SK-N-SH treated with all-trans-retinoic acid at 6 μM for 48 hours (cell line): Measurements from ENCODE around the gene TEKT3.

Source experiments
- ATAC-seq: fragments of 200-7000 bp; cut with Tn5 transposase; 3 replicates; pipeline ENCODE4 v1.9.1; 2020; ENCODE audit warnings: mild to moderate bottlenecking, moderate library complexity
- ARNTL ChIP-seq: fragments of 450-650 bp; formaldehyde crosslinking; IDR thresholded peaks from 2 replicates; pipeline ENCODE4 v1.5.0; 2020; ENCODE audit warnings: low read depth, mild to moderate bottlenecking, moderate library complexity, borderline replicate concordance
- CSDC2 ChIP-seq: fragments of 250-450 bp; sonication (Bioruptor Pico); IDR thresholded peaks from 2 replicates; pipeline ENCODE4 v1.5.0; 2020; ENCODE audit warnings: mild to moderate bottlenecking, moderate library complexity
- ESRRG ChIP-seq: fragments of 250-450 bp; sonication (Bioruptor Pico); IDR thresholded peaks from 2 replicates; pipeline ENCODE4 v1.6.1; 2021; ENCODE audit warnings: mild to moderate bottlenecking
- GLIS3 ChIP-seq: fragments of 250-450 bp; sonication (Bioruptor Pico); IDR thresholded peaks from 2 replicates; pipeline ENCODE4 v1.5.0; 2020; ENCODE audit warnings: mild to moderate bottlenecking, moderate library complexity
- PATZ1 ChIP-seq: fragments of 250-450 bp; sonication (Bioruptor Pico); IDR thresholded peaks from 2 replicates; pipeline ENCODE4 v1.8.0; 2020; ENCODE audit warnings: mild to moderate bottlenecking, moderate library complexity, borderline replicate concordance
- POU6F1 ChIP-seq: fragments of 250-450 bp; sonication (Bioruptor Pico); IDR thresholded peaks from 2 replicates; pipeline ENCODE4 v1.8.0; 2021; ENCODE audit warnings: low read depth, mild to moderate bottlenecking, moderate library complexity, borderline replicate concordance
- PPARA ChIP-seq: fragments of 250-450 bp; sonication (Bioruptor Pico); IDR thresholded peaks from 2 replicates; pipeline ENCODE4 v1.5.0; 2020; ENCODE audit warnings: mild to moderate bottlenecking, borderline replicate concordance
- RARB ChIP-seq: fragments of 250-450 bp; sonication (Bioruptor Pico); IDR thresholded peaks from 2 replicates; pipeline ENCODE4 v1.8.0; 2021; ENCODE audit warnings: mild to moderate bottlenecking, moderate library complexity
- SNAI2 ChIP-seq: fragments of 250-450 bp; sonication (Bioruptor Pico); IDR thresholded peaks from 2 replicates; pipeline ENCODE4 v1.5.0; 2020; ENCODE audit warnings: mild to moderate bottlenecking, moderate library complexity
- TCF4 ChIP-seq: fragments of 250-450 bp; sonication (Bioruptor Pico); IDR thresholded peaks from 2 replicates; pipeline ENCODE4 v1.8.0; 2021; ENCODE audit warnings: mild to moderate bottlenecking, moderate library complexity, borderline replicate concordance
- TSHZ2 ChIP-seq: fragments of 250-450 bp; sonication (Bioruptor Pico); IDR thresholded peaks from 2 replicates; pipeline ENCODE4 v1.5.0; 2020; ENCODE audit warnings: mild to moderate bottlenecking, moderate library complexity
- ZC3H10 ChIP-seq: fragments of 250-450 bp; sonication (Bioruptor Pico); IDR thresholded peaks from 2 replicates; pipeline ENCODE4 v1.5.1; 2021; ENCODE audit warnings: mild to moderate bottlenecking, moderate library complexity
- ZFP3 ChIP-seq: fragments of 250-450 bp; sonication (Bioruptor Pico); IDR thresholded peaks from 2 replicates; pipeline ENCODE4 v1.5.0; 2020; ENCODE audit warnings: mild to moderate bottlenecking, moderate library complexity
- ZFP30 ChIP-seq: fragments of 450-650 bp; formaldehyde crosslinking; IDR thresholded peaks from 2 replicates; pipeline ENCODE4 v1.5.0; 2022; ENCODE audit warnings: mild to moderate bottlenecking, moderate library complexity
- ZNF565 ChIP-seq: fragments of 450-650 bp; formaldehyde crosslinking; conservative IDR thresholded peaks from 2 replicates; pipeline ENCODE4 v1.5.0; 2020; ENCODE audit warnings: low read depth, mild to moderate bottlenecking, moderate library complexity
- ZNF70 ChIP-seq: fragments of 450-650 bp; formaldehyde crosslinking; IDR thresholded peaks from 2 replicates; pipeline ENCODE4 v1.5.0; 2020; ENCODE audit warnings: mild to moderate bottlenecking, moderate library complexity
- ZNF8 ChIP-seq: fragments of 450-650 bp; formaldehyde crosslinking; IDR thresholded peaks from 2 replicates; pipeline ENCODE4 v1.5.0; 2020; ENCODE audit warnings: mild to moderate bottlenecking, moderate library complexity
- TF ChIP-seq, protein P1 (sequence below): fragments of 250-450 bp; sonication (Bioruptor Pico); IDR thresholded peaks from 2 replicates; pipeline ENCODE4 v1.5.1; 2021; ENCODE audit warnings: mild to moderate bottlenecking, moderate library complexity

Gene TEKT3

DNA sequence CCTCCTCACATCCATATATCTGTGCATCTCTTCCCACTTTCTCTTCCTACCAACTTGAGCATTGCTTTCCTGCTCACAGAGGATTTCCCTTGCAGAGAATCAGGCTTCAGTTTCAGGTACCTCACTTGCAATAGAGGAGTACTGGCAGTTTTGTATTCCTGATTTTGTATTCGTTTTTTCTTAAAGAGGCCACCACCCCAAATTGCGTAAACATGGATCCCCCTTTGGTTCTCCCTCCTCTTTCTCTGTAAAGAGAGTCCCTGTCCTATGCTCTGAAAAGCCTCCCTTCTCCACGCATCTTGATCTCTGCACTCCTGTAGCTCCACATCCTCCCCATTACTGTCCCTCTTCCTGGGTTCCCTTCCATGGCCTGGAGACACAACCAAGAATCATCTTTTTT lies 32.2 kb downstream of the TEKT3 start:
- ATAC-seq: no peak
- no peak for TF ChIP-seq TSHZ2 (CRISPR knock-in tag)
- TF ChIP-seq, protein P1, sequence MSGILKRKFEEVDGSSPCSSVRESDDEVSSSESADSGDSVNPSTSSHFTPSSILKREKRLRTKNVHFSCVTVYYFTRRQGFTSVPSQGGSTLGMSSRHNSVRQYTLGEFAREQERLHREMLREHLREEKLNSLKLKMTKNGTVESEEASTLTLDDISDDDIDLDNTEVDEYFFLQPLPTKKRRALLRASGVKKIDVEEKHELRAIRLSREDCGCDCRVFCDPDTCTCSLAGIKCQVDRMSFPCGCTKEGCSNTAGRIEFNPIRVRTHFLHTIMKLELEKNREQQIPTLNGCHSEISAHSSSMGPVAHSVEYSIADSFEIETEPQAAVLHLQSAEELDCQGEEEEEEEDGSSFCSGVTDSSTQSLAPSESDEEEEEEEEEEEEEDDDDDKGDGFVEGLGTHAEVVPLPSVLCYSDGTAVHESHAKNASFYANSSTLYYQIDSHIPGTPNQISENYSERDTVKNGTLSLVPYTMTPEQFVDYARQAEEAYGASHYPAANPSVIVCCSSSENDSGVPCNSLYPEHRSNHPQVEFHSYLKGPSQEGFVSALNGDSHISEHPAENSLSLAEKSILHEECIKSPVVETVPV (CRISPR knock-in tag): no peak

DNA sequence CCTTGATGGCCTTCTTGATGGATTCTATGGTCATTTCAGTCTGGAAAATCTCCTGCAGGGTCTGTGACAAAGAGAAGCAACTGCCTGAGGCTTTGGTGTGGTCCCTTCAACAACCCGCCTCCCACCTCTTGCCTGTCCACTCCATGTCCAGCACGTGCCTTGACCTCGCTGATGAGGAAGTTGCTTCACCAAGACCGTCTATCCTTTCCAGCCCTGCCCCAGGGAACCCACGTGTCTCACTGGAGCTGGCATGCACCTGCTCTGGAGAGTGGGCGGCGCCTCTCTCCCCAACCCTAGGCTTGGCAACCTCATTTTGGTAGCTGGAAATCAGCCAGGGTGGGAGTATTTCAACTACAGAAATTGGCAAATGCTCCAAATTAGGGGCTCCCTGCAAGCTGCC lies 32.6 kb downstream of the TEKT3 start:
- ATAC-seq: no peak
- TF ChIP-seq TSHZ2 (CRISPR knock-in tag) (no peak), POU6F1 (CRISPR knock-in tag) (no peak), GLIS3 (CRISPR knock-in tag) (no peak), ZFP3 (no peak), ARNTL (no peak), RARB (CRISPR knock-in tag) (no peak), ZNF70 (CRISPR knock-in tag) (no peak)
- TF ChIP-seq, protein P1 (CRISPR knock-in tag): no peak

GRCh38 chr17:15307710-15308111 lies 33.7 kb downstream of the TEKT3 start:
- TF ChIP-seq RARB (CRISPR knock-in tag) (no peak), TCF4 (no peak)
- TF ChIP-seq, all 23 proteins: peak for 0
- no peak for ATAC-seq

GRCh38 chr17:15303851-15304250 lies 37.5 kb downstream of the TEKT3 start:
- TF ChIP-seq ARNTL (no peak), ZFP30 (CRISPR knock-in tag) (no peak), ZNF565 (CRISPR knock-in tag) (no peak), ZFP3 (no peak), ESRRG (CRISPR knock-in tag) (no peak), ZNF8 (no peak)
- ATAC-seq: no peak

- no peak for TF ChIP-seq PATZ1 (CRISPR knock-in tag)
- no peak for TF ChIP-seq CSDC2 (CRISPR knock-in tag)
- TF ChIP-seq, protein P1 (CRISPR knock-in tag): no peak
- no peak for TF ChIP-seq PPARA (CRISPR knock-in tag)
- no peak for TF ChIP-seq ZFP3
- TF ChIP-seq SNAI2: no peak
- TF ChIP-seq ZFP30 (CRISPR knock-in tag): no peak
- no peak for TF ChIP-seq ZC3H10 (CRISPR knock-in tag)
- ATAC-seq: no peak
Observed at GRCh38 chr17:15303268-15303667, 38.1 kb downstream of the TEKT3 start.
